Measurements from ENCODE around the gene ARMH3. TPM values are rescaled to one million over a fixed set of nuclear protein-coding genes. Genes with fewer than 3 reads are reported as not detected.
A peak's percentile ranks its signal among the peaks of the same experiment; 100 is the strongest.

ARMH3 gene, protein sequence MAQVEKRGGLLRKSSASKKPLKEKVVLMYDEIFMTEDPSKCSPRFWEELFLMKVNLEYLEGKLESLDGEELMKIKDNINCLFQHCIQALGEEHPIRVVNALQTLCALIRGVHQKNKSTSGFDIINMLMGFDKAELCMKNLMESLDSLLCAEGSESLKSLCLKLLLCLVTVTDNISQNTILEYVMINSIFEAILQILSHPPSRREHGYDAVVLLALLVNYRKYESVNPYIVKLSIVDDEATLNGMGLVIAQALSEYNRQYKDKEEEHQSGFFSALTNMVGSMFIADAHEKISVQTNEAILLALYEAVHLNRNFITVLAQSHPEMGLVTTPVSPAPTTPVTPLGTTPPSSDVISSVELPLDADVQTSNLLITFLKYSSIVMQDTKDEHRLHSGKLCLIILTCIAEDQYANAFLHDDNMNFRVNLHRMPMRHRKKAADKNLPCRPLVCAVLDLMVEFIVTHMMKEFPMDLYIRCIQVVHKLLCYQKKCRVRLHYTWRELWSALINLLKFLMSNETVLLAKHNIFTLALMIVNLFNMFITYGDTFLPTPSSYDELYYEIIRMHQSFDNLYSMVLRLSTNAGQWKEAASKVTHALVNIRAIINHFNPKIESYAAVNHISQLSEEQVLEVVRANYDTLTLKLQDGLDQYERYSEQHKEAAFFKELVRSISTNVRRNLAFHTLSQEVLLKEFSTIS
- total RNA-seq (13.4 TPM), polyA plus RNA-seq (23.0 TPM)

DNA sequence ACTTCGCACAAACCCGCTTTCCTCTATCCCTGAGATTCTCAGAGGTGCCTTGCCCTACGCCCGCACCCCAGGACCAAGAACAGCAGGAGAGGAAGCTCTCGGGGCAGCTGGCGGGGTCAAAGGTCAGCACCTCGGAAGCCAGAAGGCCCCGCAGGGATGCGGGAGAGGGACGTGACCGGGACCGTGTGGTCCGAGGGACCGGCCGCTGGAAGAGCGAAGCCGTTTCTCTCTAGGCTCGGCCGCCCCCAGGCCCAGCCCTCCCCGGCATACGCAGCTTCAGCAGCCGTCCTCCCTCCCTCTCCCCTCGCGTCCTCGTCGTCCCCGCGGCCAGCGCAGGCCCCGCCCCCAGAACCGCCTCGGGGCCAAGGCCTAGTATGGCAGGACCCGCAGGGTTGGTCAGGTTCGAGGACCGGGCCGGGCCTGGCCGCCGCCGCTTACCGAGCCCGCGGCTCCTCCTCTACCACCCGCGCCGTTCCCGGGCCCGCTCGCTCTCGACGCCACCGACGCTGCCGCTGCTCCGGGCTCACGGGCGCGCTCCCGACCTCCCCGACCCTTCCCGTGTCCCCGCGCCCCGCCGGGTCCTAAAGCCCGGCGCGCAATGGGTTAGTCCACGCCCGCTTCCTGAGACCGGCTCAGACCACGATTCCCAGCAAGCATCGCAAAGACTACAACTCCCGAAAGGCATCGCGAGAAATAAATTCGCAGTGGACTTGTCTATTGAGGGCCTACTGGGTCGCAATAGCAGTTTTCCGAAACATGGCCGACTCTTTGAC is at the start of gene ARMH3:
TSS of gene ARMH3 (minus strand) at position 527 of the 773 bp plus-strand sequence. CDS start 16,059 bp downstream, outside the sequence.
- DNase-seq (ENCODE audit: extremely low spot score): peak; percentile 95

DNA sequence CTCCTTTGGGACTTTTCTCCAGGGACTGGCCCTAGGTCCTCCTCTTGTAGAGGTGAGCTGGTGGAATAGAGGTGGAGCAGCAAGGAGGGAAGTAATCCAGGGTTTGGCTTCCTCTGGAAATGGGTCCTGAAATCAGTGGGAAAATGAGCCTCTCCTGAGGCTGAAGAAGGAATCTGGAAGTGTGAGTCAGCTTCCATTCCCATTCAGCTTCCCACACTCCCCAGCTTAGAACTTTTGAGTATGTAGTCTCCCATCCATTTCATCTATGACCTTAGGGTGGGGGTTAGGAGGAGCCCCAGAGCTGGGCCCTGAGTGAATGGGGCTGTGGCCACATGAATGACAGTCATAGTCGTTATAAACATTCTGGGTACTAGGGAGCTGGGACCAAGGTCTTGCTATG is 46.4 kb upstream of the ARMH3 start:
- no peak for DNase-seq (ENCODE audit: extremely low spot score)
- 85% methylated on average over 1 of the region's 1 CpG for WGBS

More for the DNA sequence above, at the start of gene ARMH3:
- Histone ChIP-seq H3K36me3 (ENCODE audit: insufficient read depth) (no peaks in the 10 kb centered on the region), H3K4me1 (ENCODE audit: insufficient read depth) (no peaks in the 10 kb centered on the region), H3K27ac (ENCODE audit: low read depth) (peak within 1 kb of the TSS; percentile 93), H3K4me3 (ENCODE audit: low read depth, low read length) (peak within 1 kb of the TSS; percentile 86)
- under 1% methylated on average over 79 of the region's 79 CpGs for WGBS

DNA sequence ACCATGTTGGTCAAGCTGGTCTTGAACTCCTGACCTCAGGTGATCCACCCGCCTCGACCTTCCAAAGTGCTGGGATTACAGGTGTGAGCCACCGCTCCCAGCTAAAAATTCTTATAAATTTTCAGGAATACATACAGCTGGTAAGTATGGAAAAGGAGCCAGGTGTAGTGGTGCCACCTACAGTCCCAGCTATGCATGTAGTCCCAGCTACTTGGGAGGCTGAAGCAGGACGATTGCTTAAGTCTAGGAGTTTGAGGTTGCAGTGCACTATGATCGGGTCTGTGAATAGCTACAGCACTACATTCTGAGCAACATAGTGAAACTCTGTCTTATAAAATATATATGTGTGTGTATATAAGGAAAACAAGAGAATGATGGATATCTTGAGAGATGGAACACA is 45.2 kb upstream of the ARMH3 start:
- 90% methylated on average over 5 of the region's 5 CpGs for WGBS
- H3K4me3 ChIP-seq (ENCODE audit: low read depth, low read length): no peak overlapping the region
- no peaks in the 10 kb centered on the region for H3K36me3 ChIP-seq (ENCODE audit: insufficient read depth)
- no peak for DNase-seq (ENCODE audit: extremely low spot score)
- no peak overlapping the region for H3K27ac ChIP-seq (ENCODE audit: low read depth)
- no peaks in the 10 kb centered on the region for H3K4me1 ChIP-seq (ENCODE audit: insufficient read depth)

More for the DNA sequence above, 46.4 kb upstream of the ARMH3 start:
- Histone ChIP-seq H3K4me3 (ENCODE audit: low read depth, low read length) (no peak overlapping the region), H3K36me3 (ENCODE audit: insufficient read depth) (no peaks in the 10 kb centered on the region), H3K27ac (ENCODE audit: low read depth) (no peak overlapping the region), H3K4me1 (ENCODE audit: insufficient read depth) (no peaks in the 10 kb centered on the region)

DNA sequence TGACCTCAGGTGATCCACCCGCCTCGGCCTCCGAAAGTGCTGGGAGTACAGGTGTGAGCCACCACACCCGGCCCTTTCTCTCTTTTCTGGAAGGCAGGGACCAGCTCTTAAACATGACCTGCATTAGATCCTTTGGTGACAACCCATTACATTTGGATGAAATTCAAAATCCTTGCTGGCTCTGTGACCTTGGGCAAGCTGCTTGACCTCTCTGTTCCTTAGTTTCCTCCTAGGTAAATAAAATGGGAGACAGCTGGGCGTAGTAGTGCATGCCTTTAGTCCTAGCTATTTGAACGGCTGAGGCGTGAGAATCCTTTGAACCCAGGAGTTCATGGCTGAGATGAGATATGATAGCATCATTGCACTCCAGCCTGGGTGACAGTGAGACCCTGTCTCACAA is 40.5 kb upstream of the ARMH3 start:
- 94% methylated on average over 7 of the region's 7 CpGs for WGBS
- Histone ChIP-seq H3K4me1 (ENCODE audit: insufficient read depth) (no peaks in the 10 kb centered on the region), H3K4me3 (ENCODE audit: low read depth, low read length) (no peak overlapping the region), H3K27ac (ENCODE audit: low read depth) (no peak overlapping the region), H3K36me3 (ENCODE audit: insufficient read depth) (no peaks in the 10 kb centered on the region)
- no peak for DNase-seq (ENCODE audit: extremely low spot score)

DNA sequence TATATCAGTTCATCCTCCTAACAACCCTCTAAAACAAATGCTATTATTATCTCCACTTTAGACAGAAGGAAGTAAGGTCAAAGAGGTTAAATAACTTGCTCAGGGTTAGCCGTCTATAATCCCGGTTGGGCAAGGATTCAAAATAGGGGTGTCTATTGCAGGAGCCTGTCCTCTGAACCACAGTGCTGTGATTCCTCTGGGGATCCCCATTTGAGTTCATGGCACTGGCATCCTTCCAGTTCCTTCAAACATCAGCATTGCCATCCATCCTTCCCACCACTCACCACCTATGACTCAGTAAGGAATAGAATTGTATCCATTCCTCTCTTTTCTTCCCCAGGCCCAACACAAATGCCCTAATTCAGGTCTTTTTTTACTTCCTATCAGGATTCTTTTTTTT is 34.8 kb upstream of the ARMH3 start:
- WGBS: 69% methylated on average over 2 of the region's 2 CpGs
- DNase-seq (ENCODE audit: extremely low spot score): no peak
- Histone ChIP-seq H3K4me1 (ENCODE audit: insufficient read depth) (no peaks in the 10 kb centered on the region), H3K36me3 (ENCODE audit: insufficient read depth) (no peaks in the 10 kb centered on the region), H3K4me3 (ENCODE audit: low read depth, low read length) (no peak overlapping the region), H3K27ac (ENCODE audit: low read depth) (no peak overlapping the region)

DNA sequence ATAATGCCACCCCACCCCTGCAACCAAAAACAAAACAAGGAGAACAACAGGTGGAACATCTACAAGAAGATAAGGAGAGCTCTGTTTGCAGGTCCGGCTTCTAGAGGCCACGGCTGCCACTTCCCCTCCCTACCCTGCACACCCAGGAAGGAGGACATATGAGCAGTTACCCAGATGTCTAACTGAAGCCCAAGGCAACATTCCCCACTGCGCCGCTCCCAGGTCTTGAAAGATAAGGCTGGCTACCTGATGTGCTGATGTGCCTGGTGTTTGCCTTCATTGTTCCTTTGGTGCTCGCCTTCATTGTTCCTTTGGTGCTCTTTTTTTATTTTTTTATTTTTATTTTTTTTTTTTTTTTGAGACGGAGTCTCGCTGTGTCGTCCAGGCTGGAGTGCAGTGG is 30.2 kb upstream of the ARMH3 start:
- 97% methylated on average over 8 of the region's 8 CpGs for WGBS
- no peak for DNase-seq (ENCODE audit: extremely low spot score)
- Histone ChIP-seq H3K27ac (ENCODE audit: low read depth) (no peak overlapping the region), H3K36me3 (ENCODE audit: insufficient read depth) (no peaks in the 10 kb centered on the region), H3K4me1 (ENCODE audit: insufficient read depth) (no peaks in the 10 kb centered on the region), H3K4me3 (ENCODE audit: low read depth, low read length) (no peak overlapping the region)

DNA sequence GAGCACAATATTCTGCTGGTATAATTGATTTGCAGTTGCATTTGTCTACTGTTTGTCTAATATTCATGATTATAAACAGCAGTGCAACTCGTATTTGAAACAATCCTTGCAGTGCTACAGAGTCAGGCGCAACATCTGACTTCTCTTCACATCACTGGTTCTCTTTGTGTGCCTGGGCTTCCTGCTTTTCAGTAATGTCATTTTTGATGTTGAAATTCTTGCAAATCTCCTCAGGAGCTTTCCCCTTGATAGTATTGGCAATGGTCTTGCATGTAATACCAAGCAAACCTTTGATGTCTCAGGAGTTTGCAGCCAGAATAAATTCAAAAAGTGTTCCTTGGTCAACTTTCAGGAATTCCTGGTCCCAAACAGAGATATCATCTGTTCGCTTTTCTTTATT is 29.4 kb upstream of the ARMH3 start:
- H3K36me3 ChIP-seq (ENCODE audit: insufficient read depth): no peaks in the 10 kb centered on the region
- no peak overlapping the region for H3K27ac ChIP-seq (ENCODE audit: low read depth)
- no peak for DNase-seq (ENCODE audit: extremely low spot score)
- no peaks in the 10 kb centered on the region for H3K4me1 ChIP-seq (ENCODE audit: insufficient read depth)
- H3K4me3 ChIP-seq (ENCODE audit: low read depth, low read length): no peak overlapping the region
- WGBS: 87% methylated on average over 3 of the region's 3 CpGs

DNA sequence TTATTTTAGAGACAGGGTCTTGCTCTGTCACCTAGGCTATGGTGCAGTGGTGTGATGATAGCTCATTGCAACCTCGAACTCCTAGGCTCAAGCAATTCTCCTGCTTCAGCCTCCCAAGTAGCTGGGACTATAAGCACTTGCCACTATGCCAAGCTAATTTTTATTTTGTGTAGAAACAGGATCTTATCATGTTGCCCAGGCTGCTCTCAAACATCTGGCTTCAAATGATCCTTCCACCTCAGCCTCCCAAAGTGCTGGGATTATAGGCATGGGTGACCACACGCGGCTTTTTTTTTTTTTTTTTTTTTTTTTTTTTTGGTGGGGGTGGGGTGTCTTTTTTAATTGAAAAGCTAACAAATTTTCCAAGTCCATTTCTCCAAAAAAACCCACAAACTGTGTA is 27.6 kb upstream of the ARMH3 start:
- WGBS: 89% methylated on average over 3 of the region's 3 CpGs
- Histone ChIP-seq H3K36me3 (ENCODE audit: insufficient read depth) (no peaks in the 10 kb centered on the region), H3K27ac (ENCODE audit: low read depth) (no peak overlapping the region), H3K4me1 (ENCODE audit: insufficient read depth) (no peaks in the 10 kb centered on the region), H3K4me3 (ENCODE audit: low read depth, low read length) (no peak overlapping the region)
- DNase-seq (ENCODE audit: extremely low spot score): no peak

DNA sequence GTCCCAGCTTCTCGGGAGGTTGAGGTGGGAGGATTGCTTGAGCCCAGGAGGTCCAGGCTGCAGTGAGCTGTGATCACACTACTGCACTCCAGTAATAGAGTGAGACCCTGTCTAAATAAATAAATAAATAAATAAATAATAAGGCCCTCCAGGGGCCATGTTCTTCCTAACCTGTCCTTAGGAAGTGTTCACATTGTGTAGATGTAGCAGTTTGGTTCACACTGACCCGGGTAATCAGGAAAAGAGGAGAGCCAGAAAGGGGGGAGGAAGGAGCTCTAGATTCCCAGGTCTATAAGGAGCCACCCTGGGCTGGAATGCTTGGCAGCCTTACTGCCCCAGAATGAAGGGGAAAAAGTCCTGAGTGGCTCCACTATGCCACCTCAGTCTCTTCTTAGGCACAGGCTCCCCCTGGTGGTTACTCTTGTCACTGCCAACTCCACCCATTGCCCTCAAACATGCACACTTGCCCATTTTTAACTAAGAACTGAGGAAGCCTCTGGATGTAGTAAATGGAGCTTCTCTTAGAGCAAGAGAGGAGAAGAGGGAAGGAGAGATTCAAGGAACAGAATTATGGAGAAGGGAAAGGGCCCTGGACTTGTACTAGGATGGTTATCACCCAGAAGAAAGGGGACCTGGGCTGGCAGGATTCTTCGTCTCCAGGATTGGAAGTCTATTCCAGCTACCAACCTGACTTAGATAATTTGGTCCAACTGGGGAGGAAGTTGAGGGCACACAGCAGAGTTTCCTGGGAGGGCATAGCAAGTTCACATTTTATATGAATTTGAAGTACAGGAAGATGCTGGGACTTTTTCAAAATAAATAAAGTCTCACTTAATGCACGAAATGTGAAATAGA is 16.9 kb upstream of the ARMH3 start:
- DNase-seq (ENCODE audit: extremely low spot score): no peak
- no peak overlapping the region for H3K27ac ChIP-seq (ENCODE audit: low read depth)
- 78% methylated on average over 4 of the region's 4 CpGs for WGBS
- H3K4me3 ChIP-seq (ENCODE audit: low read depth, low read length): no peak overlapping the region
- no peaks in the 10 kb centered on the region for H3K36me3 ChIP-seq (ENCODE audit: insufficient read depth)
- no peaks in the 10 kb centered on the region for H3K4me1 ChIP-seq (ENCODE audit: insufficient read depth)

DNA sequence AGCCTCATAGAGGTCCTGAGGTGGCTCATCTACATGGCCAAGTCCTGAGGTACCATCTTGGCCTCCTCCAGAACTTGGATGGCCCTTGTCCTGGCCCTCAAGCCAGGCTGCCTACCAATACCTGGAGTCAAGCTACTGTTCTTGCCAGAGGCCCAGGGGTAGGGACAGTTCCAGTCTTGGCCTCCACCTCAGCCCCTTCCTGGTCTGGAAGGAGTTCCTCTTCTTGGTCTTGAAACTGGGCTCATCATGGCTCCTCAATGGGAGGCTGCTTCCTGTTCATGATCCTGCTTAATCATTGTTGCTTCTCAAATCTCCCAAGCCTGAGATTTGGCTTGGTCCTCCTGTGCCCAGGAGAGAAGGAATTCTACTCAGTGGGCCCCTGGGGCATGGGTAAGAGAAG is 13.1 kb upstream of the ARMH3 start:
- H3K27ac ChIP-seq (ENCODE audit: low read depth): no peak overlapping the region
- no peak for DNase-seq (ENCODE audit: extremely low spot score)
- H3K4me3 ChIP-seq (ENCODE audit: low read depth, low read length): no peak overlapping the region
- no peaks in the 10 kb centered on the region for H3K36me3 ChIP-seq (ENCODE audit: insufficient read depth)
- H3K4me1 ChIP-seq (ENCODE audit: insufficient read depth): peaks cover 3% of the 10 kb centered on the region

DNA sequence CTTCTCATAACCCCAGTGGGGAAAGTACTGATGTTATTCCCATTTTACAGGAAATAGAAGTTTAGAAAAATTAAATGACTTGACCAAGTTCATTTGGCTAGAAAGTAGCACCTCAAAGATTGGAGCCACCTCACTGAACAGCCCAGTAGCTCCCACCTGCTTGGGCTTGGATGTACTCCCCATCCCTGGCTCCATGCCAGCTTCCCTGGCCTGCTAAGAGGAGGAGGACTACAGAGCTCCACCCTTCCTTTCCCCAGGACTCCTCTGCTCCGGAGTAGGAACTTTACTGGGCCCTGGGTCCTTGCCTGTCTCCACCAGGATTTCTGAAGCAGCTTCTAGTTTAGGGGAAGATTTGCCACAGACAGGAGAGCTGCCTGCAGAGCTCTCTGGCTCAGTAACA is 12.2 kb upstream of the ARMH3 start:
- H3K4me3 ChIP-seq (ENCODE audit: low read depth, low read length): no peak overlapping the region
- no peaks in the 10 kb centered on the region for H3K36me3 ChIP-seq (ENCODE audit: insufficient read depth)
- peaks cover 3% of the 10 kb centered on the region for H3K4me1 ChIP-seq (ENCODE audit: insufficient read depth)
- H3K27ac ChIP-seq (ENCODE audit: low read depth): no peak overlapping the region
- 24% methylated on average over 1 of the region's 1 CpG for WGBS
- DNase-seq (ENCODE audit: extremely low spot score): no peak

DNA sequence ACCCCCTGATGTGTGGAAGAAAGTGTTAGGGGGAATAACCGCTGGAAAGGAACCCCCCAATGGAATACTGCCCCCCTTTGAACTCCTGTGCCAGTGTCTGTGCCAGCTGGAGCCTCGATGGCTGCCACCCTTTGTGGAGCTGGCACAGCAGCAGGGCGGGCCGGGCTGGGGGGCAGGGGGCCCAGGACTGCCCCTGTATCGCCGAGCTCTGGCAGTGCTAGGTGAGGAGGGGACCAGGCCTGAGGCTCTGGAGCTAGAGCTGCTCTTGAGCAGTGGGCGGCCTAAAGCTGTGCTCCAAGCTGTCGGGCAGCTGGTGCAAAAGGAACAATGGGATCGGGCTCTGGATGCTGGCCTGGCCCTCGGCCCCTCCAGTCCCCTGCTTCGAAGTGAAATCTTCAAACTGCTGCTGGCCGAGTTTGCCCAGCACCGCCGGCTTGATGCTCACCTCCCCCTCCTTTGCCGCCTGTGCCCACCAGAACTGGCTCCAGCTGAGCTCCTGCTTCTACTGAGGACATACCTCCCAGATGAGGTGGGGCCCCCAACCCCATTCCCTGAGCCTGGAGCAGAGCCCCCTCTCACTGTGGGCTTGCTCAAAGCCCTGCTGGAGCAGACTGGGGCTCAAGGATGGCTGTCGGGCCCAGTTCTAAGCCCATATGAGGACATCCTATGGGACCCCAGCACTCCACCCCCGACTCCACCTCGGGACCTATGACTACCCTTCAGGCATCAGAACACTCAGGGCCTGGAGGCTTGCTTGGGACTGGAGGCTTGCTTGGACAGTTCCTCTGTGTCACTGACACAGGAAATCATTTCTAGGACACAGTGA is 11.3 kb upstream of the ARMH3 start:
- Histone ChIP-seq H3K36me3 (ENCODE audit: insufficient read depth) (no peaks in the 10 kb centered on the region), H3K4me3 (ENCODE audit: low read depth, low read length) (no peak overlapping the region), H3K27ac (ENCODE audit: low read depth) (no peak overlapping the region), H3K4me1 (ENCODE audit: insufficient read depth) (peaks cover 3% of the 10 kb centered on the region)
- WGBS: 90% methylated on average over 18 of the region's 18 CpGs
- no peak for DNase-seq (ENCODE audit: extremely low spot score)

Data from urinary bladder (tissue), 4 donors.